SW 1271 (cell line): ENCODE data around the gene OR11H6.
"Not testable (repeated sequence)": the region's sequence is repeated elsewhere in the genome, so short reads cannot be mapped to it uniquely, and the experiment has no call there.

Source experiments
- DNase-seq, 2 experiments: peaks; one replicate each; lab custom pipeline; 2025; lab: John Stamatoyannopoulos, UW

OR11H6 gene

GRCh38 chr14:20262642-20263128 lies 39.2 kb downstream of the OR11H6 start:
- DNase-seq: no peak

GRCh38 chr14:20264361-20264760 lies 40.9 kb downstream of the OR11H6 start:
- not testable (repeated sequence) for DNase-seq

GRCh38 chr14:20274062-20274461 lies 50.6 kb downstream of the OR11H6 start:
- no peak for DNase-seq
